Activated T-helper 1 cell treated with anti-CD3 and anti-CD28 coated beads, Interleukin-2, amount 50 U/mL, for 16 hours (primary cell): ENCODE measurements around the gene ARSK.

ENCODE experiments used
- DNase-seq, 2 donors: peaks; one replicate each; pipeline ENCODE4 v3.0.0-alpha.2; 2020; ENCODE audit warnings: low read depth in 1 of 2, low spot score in 1 of 2

ARSK gene

GRCh38 chr5:95564450-95564849 lies 9.5 kb downstream of the ARSK start:
- DNase-seq, result no peak

- no peak for DNase-seq
Observed at GRCh38 chr5:95565280-95565920, 10.5 kb downstream of the ARSK start.

GRCh38 chr5:95572016-95572415 lies 17.1 kb downstream of the ARSK start:
- DNase-seq, result no peak

- no peak for DNase-seq
Observed at GRCh38 chr5:95581576-95581975, 26.7 kb downstream of the ARSK start.

- DNase-seq, result no peak
Observed at GRCh38 chr5:95583992-95584391, 29.1 kb downstream of the ARSK start.

GRCh38 chr5:95590880-95591279 lies 36.0 kb downstream of the ARSK start:
- no peak for DNase-seq

- DNase-seq, result no peak
Observed at GRCh38 chr5:95591490-95591901, 36.6 kb downstream of the ARSK start.

GRCh38 chr5:95595289-95595931 lies 40.5 kb downstream of the ARSK start:
- no peak for DNase-seq

GRCh38 chr5:95599252-95599651 lies 44.4 kb downstream of the ARSK start:
- no peak for DNase-seq

- DNase-seq, result no peak
Observed at GRCh38 chr5:95600557-95600956, 45.7 kb downstream of the ARSK start.

- DNase-seq, result no peak
Observed at GRCh38 chr5:95605786-95606185, 50.9 kb downstream of the ARSK start.

GRCh38 chr5:95606419-95606818 lies 51.5 kb downstream of the ARSK start:
- no peak for DNase-seq

GRCh38 chr5:95609711-95610110 lies 54.8 kb downstream of the ARSK start:
- DNase-seq, result no peak

GRCh38 chr5:95610546-95610945 lies 55.6 kb downstream of the ARSK start:
- no peak for DNase-seq

GRCh38 chr5:95611396-95611795 lies 56.5 kb downstream of the ARSK start:
- DNase-seq, result no peak

- no peak for DNase-seq
Observed at GRCh38 chr5:95613514-95613913, 58.6 kb downstream of the ARSK start.

- DNase-seq, result no peak
Observed at GRCh38 chr5:95615164-95615467, 60.2 kb downstream of the ARSK start.

- DNase-seq, result no peak
Observed at GRCh38 chr5:95617057-95617456, 62.2 kb downstream of the ARSK start.

- no peak for DNase-seq
Observed at GRCh38 chr5:95619096-95619495, 64.2 kb downstream of the ARSK start.

- no peak for DNase-seq
Observed at GRCh38 chr5:95619514-95620029, 64.7 kb downstream of the ARSK start.

GRCh38 chr5:95620030-95620869 lies 65.3 kb downstream of the ARSK start, which contains the start of gene GPR150:
GPR150 (plus strand) TSS chr5:95620087; CDS start chr5:95620276, 189 bp downstream.
- DNase-seq, result peak; percentile 30 to 57
